ENCODE measurements around the gene PEX10.
A peak's percentile ranks its signal among the peaks of the same experiment; 100 is the strongest.

Gene PEX10

DNA sequence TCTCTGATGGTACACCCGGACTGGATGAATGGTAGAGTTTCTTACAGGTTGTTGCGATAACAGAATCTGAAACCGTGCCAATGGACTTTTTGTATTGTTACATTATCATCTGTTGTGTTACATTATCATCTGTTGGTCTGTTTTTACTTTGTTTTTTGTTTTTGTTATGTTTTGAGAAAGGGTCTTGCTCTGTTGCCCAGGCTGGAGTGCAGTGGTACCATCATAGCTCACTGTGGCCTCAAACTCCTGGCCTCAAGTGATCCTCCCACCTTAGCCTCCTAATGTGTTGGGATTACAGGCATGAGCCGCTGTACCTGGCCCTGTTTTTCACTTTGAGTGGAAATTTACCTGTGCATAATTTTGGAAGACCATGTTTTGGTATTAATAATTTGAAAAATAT lies 10.2 kb upstream of the PEX10 start:
- no peak for DNase-seq (ENCODE audit: low read depth)

DNA sequence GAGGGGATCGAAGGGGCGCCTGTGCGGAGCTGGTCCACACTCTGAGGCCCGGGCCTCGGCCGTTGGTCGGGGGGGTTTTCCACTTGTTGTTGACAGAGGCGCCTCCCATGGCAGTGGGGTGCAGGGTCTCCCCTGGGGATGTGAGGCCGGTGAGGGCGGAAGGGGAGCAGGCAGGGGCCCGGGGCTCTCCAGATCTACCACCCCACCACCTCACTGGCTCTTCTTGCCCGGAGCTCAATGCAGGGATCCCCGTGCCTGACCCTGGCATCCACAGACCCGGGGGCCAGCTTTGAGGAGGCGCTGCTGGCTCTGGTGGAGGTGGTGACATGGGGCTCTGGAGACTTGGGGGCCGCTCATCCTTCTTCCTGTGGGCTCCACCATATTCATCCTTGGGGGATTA lies 7.1 kb upstream of the PEX10 start:
- no peak for DNase-seq (ENCODE audit: low read depth)

DNA sequence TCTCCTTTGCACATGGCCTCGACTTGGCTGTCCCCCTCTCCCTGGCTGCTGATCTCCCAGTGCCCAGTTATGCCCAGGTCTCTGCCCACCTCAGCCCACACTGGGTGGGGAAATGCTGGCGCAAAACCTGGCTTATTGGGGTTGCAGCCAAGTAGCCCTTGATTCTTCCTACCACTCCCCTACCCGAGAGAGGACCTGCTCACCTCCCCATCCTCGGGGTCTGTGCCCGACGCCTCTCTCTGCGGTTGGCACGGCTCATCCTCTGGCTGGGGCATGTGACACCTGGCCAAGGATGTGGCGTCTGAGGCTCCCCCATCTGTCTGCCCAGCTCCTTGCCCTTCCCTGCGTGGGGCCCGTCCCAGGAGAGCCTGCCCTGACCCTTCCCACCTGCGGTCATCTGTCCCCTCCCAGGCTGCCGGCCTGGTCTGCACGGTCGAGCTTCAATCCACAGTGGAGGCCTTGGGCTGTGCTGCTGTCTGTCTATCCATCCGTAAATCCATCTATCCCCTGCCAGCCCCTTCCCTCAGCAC lies 6.5 kb upstream of the PEX10 start:
- no peak for DNase-seq (ENCODE audit: low read depth)

DNA sequence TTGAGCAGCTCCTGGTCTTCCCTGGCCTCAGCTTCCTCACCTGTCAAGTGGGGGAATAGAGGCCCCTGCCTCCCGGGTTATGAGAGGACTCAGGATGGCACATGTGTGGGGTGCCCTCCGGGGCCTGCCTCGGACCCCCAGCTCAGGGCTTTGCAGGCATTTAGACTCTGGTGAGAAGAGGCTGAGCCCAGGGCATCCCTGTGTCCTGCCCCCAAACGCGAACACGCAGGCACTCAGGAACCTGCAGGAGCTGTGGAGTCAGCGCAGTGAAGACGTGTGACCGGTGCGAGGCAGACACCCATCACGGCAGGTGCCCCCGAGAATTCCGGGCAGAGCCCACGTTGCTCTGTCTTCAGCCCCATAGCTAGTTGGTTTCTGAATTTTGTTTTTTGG lies 5.5 kb upstream of the PEX10 start:
- no peak for DNase-seq (ENCODE audit: low read depth)

DNA sequence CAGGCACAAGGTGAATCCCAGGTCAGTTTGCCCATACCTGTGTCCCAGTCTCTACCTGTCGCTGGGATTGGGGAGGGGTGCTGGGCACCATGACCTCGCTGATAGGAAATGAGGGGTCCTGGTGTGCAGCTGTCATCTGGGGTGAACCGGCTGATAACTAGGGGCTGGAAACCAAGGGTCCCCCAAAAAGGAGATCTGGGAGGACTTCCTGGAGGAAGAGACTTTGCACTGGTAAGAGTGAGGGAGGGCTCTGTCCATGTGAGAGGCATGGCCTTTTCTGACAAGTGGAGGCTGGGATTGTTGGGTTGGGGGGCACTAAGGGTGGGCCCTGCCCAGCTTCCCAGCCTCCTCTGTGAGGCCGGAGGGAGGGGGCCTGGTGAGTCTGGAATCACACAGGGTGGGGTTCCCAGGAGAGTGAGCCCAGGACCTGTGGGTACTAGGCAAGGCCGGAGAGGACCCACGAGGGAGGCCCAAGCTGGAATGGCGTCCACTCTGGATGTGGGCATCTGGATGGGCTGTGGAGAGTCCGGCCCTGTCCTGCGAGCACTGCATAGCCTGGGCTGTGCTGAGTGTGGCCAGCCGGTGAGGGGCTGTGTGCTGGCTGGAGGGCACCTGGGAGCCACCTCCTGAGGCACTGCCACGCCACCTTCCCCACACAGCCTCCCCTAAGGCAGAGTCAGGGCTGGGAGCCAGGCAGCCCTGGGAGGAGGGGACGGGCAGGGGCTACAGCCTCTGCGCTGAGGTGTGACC lies 4.9 kb upstream of the PEX10 start:
- DNase-seq (ENCODE audit: low read depth): no peak

GRCh38 chr1:2416403-2416802 lies 4.0 kb upstream of the PEX10 start:
- no peak for DNase-seq (ENCODE audit: low read depth)

- no peak for DNase-seq (ENCODE audit: low read depth)
These were observed 3.4 kb upstream of the PEX10 start for GRCh38 chr1:2415801-2416208.

DNA sequence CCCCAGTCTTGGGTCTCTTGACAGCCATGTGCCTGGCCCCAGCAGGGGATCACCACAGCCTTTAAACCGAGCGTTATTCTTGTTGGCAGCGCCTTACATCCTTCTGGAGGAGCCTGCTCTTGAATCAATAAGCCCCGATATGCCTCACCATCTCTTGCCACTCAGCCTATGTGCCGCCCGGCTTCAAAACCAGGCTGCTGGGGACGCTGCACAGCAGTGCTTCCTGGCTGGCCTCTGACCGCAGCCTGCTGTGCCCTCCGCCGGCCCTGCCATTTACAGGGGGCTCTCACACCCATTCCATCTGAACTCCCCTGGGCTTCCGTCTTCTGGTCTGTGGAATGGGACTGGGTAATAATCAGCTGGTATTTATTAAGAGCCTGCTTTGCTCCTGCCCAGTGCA lies 3.0 kb upstream of the PEX10 start:
- DNase-seq (ENCODE audit: low read depth): no peak

DNA sequence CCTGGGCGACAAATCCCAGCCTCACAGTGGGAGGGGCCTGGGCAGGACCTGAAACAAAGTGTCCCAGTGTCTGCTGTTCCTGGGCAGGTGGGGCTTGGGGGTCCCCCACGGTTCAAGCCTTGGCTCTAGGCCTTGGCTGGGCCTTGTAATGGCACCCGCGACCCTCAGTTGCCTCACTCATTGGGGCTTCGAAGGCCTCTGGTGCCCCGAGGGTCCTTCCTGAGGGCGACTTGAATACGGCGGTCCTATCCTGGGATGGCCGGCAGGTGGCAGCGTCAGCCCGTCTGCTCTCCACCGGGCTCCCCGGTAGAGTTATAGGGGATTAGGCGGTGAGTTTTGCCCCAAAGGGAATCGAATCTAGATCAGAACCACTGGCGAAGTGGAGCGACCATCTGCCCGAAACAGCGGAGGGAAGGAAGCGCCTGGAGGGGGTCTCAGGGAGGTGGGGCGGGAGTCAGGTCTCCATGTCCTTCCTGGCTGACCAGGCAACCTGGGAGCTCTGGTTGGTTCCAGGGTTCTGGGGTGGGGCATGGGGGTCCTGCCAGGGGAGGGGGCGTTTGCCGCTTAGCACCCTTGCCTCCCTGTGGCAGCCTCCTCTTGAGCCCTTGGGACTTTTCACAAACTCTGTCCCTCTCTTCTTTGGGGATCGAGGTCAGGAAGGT lies 2.1 kb upstream of the PEX10 start:
- DNase-seq (ENCODE audit: low read depth): peak; percentile 28

DNA sequence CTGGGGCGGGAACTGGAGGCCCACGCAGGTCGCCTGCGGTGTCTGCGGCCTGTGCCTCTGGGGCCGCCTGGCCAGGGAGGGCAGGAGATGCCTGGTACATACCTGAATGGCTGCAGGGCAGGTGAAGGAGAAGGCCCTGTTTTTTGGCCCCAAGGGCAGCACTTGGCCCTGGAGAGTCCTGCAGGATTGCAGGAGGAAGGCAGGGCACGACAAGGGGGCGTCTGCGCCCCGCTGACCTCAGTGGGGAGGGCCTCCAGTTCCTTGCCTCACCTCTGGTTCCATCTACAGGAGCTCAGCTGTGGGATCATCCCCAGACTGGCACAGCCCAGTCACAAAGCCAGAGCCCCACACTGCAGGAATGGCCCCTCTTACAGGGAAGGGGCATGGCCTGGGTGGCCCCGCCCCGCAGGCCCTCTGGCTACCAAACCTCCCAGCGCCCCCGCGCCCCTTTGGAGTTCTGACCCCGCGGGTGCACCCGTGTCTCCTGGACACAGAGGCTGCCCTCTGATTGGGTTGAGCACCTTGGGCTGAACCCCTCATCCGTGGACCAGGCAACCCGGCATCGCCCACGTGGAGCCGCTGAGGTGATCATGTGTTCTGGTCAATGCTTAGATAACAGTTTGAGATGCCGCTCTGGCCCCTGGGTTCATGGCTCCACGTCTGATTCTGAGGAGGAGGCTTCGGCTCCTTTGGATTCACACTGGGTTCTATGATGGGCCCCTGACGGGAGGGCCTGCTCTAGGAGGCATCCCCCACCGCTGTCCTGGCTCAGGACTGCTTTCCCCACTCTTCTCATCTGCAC lies 1.3 kb upstream of the PEX10 start:
- DNase-seq (ENCODE audit: low read depth): no peak

DNA sequence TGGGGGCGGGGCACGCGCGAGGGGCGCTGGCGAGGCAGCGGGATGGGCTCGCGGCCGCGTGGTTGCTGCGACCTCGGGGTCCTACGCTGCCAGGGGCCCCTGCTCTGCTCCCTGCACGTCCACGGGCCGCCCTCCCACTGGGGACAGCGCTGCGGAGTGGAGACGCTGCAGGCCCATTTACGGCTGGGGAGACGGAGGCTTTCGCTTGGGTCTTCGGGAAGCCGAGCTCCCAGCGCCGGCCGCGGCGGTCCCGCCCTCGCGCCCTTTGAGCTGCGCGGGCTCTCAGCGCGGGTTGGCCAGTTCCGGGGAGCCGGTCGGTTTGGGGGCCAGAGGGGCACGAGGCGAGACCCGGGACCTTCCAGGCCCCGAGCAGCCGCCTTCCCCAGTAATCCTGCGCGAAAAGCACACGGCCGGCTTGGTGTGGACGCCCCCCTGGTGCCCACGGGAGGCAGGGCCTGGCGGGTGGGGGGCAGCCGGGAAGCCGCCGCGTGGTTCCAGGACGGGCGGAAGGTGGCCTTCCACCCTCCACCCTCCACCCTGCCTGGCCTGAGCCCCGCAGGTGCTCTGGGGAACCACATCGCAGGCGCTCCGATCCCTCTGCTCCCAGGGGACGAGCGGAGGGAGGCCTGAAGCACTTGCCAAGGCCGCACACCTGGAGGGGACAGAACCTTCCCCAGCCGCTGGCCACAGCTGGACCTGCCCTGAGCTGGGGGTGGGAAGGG lies 570 bp upstream of the PEX10 start:
- no peak for DNase-seq (ENCODE audit: low read depth)

- no peak for DNase-seq (ENCODE audit: low read depth)
These were observed 466 bp downstream of the PEX10 start for GRCh38 chr1:2411801-2412394.

DNA sequence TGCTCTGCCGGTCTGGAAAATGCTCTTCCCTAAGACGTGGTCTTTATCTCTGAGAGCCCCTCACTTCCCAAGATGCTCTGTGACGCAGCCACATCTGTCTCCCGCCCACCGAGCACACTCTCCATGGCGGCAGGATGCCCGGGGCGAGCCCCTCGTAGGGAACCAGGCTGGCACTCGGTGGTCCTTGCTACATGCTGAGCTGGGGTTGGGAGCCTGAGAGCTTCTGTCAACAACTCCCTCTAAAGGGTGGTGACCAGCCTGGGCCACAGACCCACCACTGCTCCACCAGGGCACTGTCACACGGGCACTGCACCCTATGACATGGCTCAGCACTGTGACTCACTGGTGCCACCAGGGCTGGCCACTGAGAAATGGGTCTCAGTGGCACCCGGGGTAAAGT lies 2.6 kb downstream of the PEX10 start:
- no peak for DNase-seq (ENCODE audit: low read depth)

GRCh38 chr1:2408859-2409276 lies 3.5 kb downstream of the PEX10 start:
- no peak for DNase-seq (ENCODE audit: low read depth)

DNA sequence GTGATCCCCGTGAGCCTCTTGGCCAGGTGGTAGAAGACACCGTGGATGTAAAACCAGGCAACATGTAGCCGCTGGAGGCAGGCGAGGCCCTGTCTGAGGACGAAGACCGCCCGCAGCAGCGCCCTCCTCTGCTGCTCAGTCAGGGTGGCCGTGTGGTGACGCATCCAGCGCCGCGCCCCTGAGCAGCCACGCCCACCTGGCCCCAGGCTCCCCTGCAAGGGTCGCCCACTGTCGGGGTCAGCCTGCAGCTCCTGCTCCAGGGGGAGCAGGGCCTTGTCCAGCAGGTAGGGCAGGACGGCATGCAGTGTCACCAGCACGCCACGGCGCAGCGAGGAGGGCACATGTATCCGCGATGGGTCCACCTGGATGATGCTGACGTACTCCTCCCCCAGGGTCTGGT lies 3.9 kb downstream of the PEX10 start:
- DNase-seq (ENCODE audit: low read depth): no peak

DNA sequence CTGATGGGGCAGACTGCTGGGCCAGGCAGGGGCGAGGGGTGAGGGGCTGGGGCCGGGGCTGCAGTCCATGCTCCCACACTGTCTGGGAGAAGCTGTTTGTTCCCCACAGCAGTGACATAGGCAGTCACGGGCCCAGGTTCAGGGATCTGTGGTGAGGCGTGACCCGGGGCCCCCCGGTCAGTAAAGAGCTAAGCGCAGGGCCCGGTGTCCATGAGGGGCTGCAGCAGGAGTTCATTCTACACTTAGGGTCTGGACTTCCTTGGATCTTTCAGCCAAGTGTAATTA lies 4.4 kb downstream of the PEX10 start:
- no peak for DNase-seq (ENCODE audit: low read depth)

DNA sequence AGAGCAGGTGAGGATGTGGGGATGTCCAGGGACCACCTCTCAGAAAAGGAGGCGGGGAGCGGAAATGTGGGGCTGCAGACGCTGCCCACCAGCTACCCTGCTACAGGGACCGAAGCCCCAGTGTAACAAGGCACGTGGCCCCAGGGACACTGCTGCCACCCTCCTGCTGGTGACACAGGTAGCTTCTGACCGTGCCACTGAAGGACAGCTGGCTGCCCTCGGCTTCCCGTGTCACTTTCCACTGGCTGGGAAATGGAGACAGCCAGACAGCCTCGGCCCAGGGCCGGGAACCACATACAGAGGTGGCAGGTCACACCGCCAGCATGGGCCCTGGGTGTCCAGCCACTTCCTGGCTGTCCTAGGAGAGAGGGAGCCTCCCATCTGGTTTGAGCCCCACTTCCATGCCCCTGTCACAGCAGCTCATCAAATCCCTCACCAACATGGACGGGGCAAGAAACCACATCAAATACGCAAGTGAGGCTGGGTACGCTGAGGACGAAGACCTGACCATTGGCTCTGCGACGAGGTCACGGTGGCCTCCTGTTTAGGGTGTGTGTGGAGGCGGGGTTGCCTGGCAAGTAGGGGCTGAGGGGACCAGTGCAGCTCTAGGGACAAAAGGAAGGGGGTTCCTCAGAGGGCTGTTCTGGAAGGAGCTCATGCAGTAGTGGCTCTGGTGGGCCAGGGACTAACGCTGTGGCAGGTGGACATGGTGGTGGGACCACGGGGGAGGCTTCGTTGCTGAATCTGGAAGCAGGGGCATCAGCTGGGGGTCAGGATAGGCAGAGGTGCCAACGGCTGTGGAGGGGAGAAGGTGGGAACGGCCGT lies 5.0 kb downstream of the PEX10 start:
- DNase-seq (ENCODE audit: low read depth): no peak

- DNase-seq (ENCODE audit: low read depth): no peak
These were observed 5.8 kb downstream of the PEX10 start for GRCh38 chr1:2406451-2407041.

- DNase-seq (ENCODE audit: low read depth): no peak
These were observed 6.6 kb downstream of the PEX10 start for GRCh38 chr1:2405588-2406295.

DNA sequence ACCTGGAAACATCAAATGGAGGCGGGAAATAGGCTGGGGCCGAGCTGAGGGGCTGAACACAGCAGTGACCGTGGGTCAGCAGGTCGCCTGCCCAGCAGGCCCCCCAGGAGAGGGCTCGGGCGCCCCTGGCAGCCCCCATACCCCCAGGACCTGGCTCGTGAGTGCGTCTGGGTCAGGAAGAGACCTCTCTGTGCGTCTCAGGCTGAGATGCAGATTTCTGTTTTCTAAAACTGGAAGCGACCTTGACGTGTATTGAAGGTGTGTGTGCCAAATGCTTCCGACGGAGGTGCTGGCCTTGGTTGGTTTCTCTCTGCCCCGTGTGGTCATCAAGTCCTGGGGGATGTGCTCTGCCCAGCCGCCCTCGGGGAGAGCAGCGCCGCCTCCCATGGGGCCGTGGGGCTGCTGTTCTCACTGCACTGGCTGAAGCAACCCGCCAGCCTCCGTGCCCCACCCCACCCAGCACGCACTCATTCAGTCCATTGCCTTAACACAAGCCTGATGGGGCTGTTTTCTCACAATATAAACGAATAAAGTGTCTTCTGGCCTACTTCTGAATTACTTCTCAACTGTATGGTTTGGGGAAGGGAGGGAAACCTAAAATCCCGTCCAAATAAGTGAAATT lies 7.4 kb downstream of the PEX10 start:
- no peak for DNase-seq (ENCODE audit: low read depth)

Measured in HS-5 (cell line).